Left forelimb (tissue), 1 donor: ENCODE results near the gene LRRN1.
A peak's percentile ranks its signal among the peaks of the same experiment; 100 is the strongest.

ENCODE experiments used
- DNase-seq: peaks from one replicate; pipeline ENCODE4 v3.0.0-alpha.2; 2018; ENCODE audit warnings: low spot score

Gene LRRN1

DNA sequence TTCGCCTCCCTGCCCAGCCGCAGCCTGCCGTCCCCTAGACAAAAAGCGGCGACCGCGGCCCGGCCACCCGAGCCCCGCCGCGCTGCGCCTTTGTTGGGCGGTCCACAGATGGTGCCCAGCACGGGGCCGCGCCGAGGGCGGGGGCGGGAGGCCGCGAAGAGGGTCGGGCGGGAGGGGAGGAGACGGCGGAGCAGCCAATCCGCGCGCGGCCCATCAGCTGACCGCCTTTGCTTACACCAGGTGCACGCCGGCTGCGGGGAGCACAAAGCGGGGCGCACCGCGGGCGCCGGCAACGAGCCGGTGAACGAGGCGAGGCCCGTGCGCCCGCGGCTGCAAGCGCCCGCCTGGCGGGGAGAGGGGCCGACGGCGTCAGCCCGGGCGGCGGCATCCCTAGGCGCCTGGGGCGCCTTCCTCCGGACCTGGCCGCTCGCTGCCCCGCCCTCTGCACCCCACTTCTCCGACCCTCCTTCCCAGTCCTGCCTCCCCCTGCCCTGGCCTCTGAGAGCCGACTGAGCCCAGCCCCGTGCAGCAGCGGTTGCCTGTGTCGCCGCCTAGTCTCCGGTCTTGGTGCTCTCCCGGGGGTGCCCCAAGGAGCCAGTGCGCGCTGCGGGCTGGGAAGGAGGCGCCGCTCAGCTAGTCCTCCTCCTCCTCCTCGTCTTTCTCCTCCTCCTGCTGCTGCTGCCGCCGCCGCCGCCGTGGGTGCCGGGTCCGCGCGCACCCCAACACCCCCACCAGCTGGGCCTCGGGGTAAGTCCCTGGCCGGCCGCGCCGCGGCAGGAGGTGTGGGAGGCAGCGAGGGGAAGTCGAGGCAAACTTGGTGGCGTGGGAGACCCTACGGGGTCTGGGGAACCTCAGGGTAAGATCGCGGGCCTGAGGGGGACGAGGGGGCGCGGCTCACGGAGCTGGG is at the start of gene LRRN1:
LRRN1 (plus strand) TSS at position 259 of the 907 bp plus-strand sequence. CDS start 45,211 bp downstream, outside the sequence.
- peak; percentile 86 for DNase-seq

GRCh38 chr3:3753416-3753815 is 45.8 kb upstream of the LRRN1 start:
- no peak for DNase-seq

DNA sequence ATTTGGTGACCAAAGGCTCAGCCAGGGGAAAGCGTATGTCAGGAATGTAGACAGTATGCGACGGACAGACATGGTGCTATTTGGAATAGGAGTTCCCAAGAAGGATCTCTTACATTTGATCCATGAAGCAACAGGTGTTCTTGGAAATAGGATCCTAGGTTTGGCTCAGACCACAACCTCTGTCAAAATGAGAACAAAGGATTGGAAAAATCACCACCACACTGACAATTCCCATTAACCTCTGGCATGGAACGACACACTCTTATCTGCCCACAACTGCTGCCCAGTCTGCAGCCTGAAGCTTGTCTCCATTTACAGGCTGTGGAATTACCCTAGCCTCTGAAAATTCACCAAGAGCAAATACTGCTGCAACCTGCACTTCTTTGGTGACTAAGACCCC is 33.6 kb upstream of the LRRN1 start:
- no peak for DNase-seq

DNA sequence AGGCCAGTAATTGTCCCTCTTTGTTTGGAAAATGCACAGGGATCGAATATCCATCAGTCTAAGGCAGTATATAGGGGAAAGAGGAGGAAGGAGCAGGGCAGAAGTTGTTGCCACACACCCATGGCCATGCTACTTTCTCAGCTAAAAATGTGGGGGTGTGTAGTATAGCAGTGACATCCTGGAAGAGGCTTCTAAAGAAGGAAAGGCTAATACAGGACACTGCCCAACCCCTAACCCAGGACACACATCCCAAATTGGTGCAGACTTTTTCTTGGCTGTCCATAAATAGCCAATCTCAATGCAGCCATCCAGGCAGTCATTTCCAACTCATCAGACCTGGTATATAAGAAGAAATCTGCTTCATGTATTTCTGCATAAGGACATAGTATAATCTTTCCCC is 33.1 kb upstream of the LRRN1 start:
- DNase-seq: no peak

- no peak for DNase-seq
Observed at GRCh38 chr3:3771094-3771493, 28.1 kb upstream of the LRRN1 start.

DNA sequence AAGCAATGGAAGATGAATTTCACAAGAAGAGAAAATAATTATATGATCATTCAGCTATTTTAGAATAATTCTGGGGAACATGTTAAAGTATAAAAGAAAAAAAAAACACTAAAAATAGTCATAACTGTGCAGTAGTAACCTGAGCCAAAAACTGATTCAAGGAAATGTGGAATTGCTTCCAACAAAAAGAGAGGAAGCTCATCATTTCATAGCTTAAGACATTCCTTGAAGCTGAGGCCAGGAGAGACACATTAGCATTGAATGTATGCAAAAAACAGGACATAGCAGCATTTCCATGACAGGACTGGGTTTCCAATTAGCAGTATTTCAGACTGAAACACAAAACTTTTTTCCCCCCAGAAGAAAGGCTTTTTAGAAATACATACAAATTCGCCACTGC is 27.7 kb upstream of the LRRN1 start:
- DNase-seq: no peak

- no peak for DNase-seq
Observed at GRCh38 chr3:3772338-3772737, 26.9 kb upstream of the LRRN1 start.

- no peak for DNase-seq
Observed at GRCh38 chr3:3772920-3773319, 26.3 kb upstream of the LRRN1 start.

DNA sequence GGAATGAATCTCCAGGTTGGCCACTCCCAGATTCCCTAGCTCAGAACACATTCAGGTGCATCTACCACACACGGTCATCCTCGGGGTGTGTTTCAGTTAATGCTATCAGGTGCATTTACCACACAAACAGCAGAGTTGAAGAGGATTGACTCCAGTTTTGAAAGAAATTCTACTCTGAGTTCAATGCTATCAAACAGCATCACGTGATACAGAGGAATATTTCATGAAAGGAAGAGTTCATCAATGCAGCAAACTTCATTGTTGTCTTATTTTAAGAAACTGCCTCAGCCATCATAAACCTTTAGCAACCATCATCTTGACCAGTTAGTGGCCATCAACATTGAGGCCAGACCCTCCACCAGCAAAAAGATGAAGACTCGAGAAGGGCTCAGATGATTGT is 22.6 kb upstream of the LRRN1 start:
- DNase-seq: no peak

DNA sequence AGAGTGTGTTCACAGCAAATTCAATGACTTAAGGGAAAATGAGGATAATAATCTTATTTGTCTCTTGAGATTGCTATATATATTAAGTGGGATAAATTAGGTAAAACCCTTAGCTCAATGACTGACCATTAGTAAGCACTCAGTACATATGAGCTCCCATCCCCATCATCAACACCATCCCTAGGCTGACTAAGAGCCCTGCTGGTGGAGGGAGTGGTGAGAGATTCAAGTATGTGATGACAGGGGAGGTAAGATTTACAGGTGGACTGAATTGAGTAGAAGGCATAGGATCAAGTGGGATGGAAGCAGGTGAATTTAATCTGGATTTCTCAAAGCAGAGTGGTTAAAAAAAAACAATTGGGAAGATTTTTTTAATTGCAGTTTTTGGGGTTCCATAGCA is 21.0 kb upstream of the LRRN1 start:
- DNase-seq: no peak

- no peak for DNase-seq
Observed at GRCh38 chr3:3778641-3779270, 20.5 kb upstream of the LRRN1 start.

DNA sequence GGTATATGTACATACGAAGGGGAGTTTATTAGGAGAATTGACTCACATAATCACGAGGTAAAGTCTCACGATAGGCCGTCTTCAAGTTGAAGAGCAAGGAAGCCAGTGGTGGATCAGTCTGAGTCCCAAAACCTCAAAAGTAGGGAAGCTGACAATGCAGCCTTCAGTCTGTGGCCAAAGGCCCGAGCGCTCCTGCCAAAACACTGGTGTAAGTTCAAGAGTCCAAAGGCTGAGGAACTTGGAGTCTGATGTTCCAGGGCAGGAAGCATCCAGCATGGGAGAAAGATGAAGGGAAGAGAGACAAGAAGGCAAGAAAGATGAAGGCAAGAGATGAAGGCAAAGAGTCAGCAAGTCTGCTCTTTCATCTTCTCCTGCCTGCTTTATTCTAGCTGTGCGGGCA is 16.8 kb upstream of the LRRN1 start:
- DNase-seq: no peak

DNA sequence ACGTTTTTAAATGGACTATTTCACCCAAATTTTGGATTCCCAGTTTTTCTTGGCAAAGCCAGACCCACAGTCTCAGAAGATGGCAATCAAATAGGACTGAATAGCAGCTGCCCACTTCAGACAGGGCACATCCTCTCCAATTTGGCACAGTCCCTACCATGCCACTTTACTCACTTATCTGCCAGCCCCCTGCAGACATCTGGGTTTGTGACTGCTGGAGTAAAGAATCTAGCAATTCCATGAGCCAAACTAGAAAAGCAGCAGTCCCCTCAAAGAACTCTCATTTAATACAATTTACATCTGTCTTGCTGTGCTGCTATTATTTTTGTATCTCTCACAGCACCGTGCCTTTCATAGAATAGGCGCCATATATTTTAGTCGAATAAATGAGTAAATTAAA is 16.0 kb upstream of the LRRN1 start:
- DNase-seq: no peak

DNA sequence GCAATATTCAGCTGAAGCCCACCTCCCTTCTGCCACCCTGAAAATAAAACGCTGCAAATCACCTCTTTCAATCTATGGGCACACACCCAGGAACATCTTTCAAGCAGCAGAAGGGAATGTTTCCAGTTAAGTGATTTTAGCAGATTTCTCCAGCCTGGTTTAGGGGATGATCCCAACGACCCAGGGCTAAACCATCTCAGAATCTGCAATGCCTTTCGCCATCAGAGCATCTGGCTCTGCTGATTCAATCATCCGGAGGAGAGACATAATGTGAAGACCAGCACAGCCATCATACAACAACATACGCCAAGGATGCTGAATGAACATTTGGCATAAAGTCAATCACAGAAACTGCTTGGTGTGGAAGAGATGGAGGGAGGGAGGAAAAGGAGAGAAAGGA is 15.5 kb upstream of the LRRN1 start:
- DNase-seq: no peak

GRCh38 chr3:3792391-3792790 is 6.8 kb upstream of the LRRN1 start:
- no peak for DNase-seq

- DNase-seq: peak; percentile 75
Observed at GRCh38 chr3:3798631-3799113, 559 bp upstream of the LRRN1 start.

DNA sequence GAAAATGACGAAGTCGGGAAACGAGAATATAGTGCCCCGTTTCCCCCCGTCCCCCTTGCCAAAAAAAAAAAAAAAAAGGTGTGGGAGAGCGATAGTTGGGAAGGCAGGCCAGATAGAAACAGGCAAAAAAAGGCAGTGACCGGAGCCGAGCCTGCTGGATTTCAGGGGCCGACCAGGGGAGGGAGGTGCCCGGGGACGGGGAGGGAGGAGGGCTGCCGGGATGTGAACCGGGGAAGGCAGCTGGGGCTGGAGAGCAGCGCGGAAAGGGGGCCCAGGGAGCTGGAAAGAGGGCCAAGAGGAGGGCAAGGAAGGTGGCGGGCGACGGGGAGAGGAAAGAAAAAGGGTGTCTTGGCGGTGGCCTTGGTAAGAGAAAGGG is 837 bp downstream of the LRRN1 start:
- peak; percentile 71 for DNase-seq

GRCh38 chr3:3800685-3801493 is 1.7 kb downstream of the LRRN1 start:
- DNase-seq: peak; percentile 69

GRCh38 chr3:3801494-3801841 is 2.2 kb downstream of the LRRN1 start:
- no peak for DNase-seq

DNA sequence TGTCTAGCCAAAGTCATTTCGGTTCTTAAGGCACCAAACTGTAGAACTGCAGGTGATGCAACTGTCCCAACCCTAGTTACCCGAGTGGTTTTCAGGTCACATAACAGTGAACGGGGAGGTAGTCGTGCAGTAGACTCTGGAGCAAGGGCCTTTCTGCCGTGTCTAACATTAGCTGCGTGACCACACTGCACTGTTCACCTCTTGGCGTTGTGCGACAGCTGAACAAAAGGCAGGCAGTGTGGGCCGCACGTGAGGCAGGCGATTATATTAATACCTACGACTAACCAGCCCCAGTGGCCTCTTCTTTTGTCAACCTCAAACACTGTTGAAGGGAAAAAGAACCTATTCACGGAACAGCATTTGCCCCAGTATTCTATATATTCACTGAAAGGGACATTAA is 2.8 kb downstream of the LRRN1 start:
- no peak for DNase-seq

DNA sequence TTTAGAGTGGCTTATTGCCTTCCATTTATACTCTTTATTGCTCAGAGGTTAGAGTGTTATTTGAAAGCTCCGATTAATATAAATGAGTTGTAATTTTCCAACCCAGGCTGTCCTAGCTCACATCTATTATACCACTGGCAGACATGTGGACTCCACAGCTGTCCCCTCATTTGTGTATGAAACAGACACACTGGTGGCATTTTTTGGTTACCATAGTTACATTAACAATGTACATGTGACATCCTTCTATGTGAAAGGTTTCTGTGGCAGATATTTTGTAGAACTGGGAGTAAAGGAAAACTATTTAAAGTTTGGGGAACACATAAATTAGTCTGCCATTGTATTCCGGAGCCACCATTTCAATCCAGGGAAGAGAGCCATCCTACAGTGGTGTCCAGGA is 5.3 kb downstream of the LRRN1 start:
- no peak for DNase-seq

GRCh38 chr3:3806092-3806491 is 6.9 kb downstream of the LRRN1 start:
- DNase-seq: no peak

- no peak for DNase-seq
Observed at GRCh38 chr3:3806856-3807255, 7.6 kb downstream of the LRRN1 start.
